ENCODE data around the gene ADIPOR2.

GRCh38 chr12:1645819-1646218, 45.1 kb upstream of the ADIPOR2 start:
- TF ChIP-seq, protein P1, sequence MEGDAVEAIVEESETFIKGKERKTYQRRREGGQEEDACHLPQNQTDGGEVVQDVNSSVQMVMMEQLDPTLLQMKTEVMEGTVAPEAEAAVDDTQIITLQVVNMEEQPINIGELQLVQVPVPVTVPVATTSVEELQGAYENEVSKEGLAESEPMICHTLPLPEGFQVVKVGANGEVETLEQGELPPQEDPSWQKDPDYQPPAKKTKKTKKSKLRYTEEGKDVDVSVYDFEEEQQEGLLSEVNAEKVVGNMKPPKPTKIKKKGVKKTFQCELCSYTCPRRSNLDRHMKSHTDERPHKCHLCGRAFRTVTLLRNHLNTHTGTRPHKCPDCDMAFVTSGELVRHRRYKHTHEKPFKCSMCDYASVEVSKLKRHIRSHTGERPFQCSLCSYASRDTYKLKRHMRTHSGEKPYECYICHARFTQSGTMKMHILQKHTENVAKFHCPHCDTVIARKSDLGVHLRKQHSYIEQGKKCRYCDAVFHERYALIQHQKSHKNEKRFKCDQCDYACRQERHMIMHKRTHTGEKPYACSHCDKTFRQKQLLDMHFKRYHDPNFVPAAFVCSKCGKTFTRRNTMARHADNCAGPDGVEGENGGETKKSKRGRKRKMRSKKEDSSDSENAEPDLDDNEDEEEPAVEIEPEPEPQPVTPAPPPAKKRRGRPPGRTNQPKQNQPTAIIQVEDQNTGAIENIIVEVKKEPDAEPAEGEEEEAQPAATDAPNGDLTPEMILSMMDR (conservative IDR thresholded peaks at IDR 0.05; ENCODE audit: low read length), result no peak
- TF ChIP-seq EZH2phosphoT487 (IDR thresholded peaks at IDR 0.05; ENCODE audit: borderline replicate concordance, low read depth, low read length), result no peak
